ENCODE results near the gene CLHC1.
A peak's percentile ranks its signal among the peaks of the same experiment; 100 is the strongest.
"Not testable (repeated sequence)": the region's sequence is repeated elsewhere in the genome, so short reads cannot be mapped to it uniquely, and the experiment has no call there.

The CLHC1 gene

GRCh38 chr2:55232084-55232862 lies at the start of gene CLHC1, which contains the start of gene RPS27A:
Gene CLHC1 (minus strand): TSS chr2:55232293. CDS start chr2:55222411, 9,882 bp downstream.
Gene RPS27A (plus strand): TSS chr2:55232688. CDS start chr2:55232825, 137 bp downstream.
- peak; percentile 92 for DNase-seq (ENCODE audit: low read depth, low spot score)
- peak within 1 kb of the TSS; percentile 87 for H3K27ac ChIP-seq

- H3K27ac ChIP-seq = peak overlapping the region; percentile 74
Measured at GRCh38 chr2:55280851-55281546, 48.9 kb upstream of the CLHC1 start.

GRCh38 chr2:55279859-55280424 lies 47.8 kb upstream of the CLHC1 start:
- H3K27ac ChIP-seq = peak overlapping the region; percentile 74
- DNase-seq (ENCODE audit: low read depth, low spot score) = not testable (repeated sequence)

More at GRCh38 chr2:55280851-55281546, 48.9 kb upstream of the CLHC1 start:
- not testable (repeated sequence) for DNase-seq (ENCODE audit: low read depth, low spot score)

- not testable (repeated sequence) for DNase-seq (ENCODE audit: low read depth, low spot score)
- H3K27ac ChIP-seq = peak overlapping the region; percentile 74
Measured at GRCh38 chr2:55279214-55279835, 47.2 kb upstream of the CLHC1 start.

GRCh38 chr2:55277310-55277709 lies 45.2 kb upstream of the CLHC1 start:
- no peak overlapping the region for H3K27ac ChIP-seq
- no peak for DNase-seq (ENCODE audit: low read depth, low spot score)

GRCh38 chr2:55274346-55274745 lies 42.3 kb upstream of the CLHC1 start:
- DNase-seq (ENCODE audit: low read depth, low spot score); H3K27ac ChIP-seq: not testable (repeated sequence)

- no peak for DNase-seq (ENCODE audit: low read depth, low spot score)
- H3K27ac ChIP-seq = peak overlapping the region; percentile 62
Measured at GRCh38 chr2:55269645-55269990, 37.5 kb upstream of the CLHC1 start.

- DNase-seq (ENCODE audit: low read depth, low spot score) = peak; percentile 45
- peak within 1 kb of the TSS; percentile 62 for H3K27ac ChIP-seq
Measured at GRCh38 chr2:55268907-55269644, 37.0 kb upstream of the CLHC1 start, which contains the start of gene MTIF2. Gene MTIF2 (minus strand): TSS chr2:55269231. CDS start chr2:55263858, 5,373 bp downstream.

GRCh38 chr2:55268288-55268906 lies 36.3 kb upstream of the CLHC1 start:
- no peak for DNase-seq (ENCODE audit: low read depth, low spot score)
- H3K27ac ChIP-seq = peak overlapping the region; percentile 62

- not testable (repeated sequence) for DNase-seq (ENCODE audit: low read depth, low spot score); H3K27ac ChIP-seq
Measured at GRCh38 chr2:55259586-55259985, 27.5 kb upstream of the CLHC1 start.

GRCh38 chr2:55252832-55253231 lies 20.7 kb upstream of the CLHC1 start:
- no peak for DNase-seq (ENCODE audit: low read depth, low spot score)
- H3K27ac ChIP-seq = no peak overlapping the region

GRCh38 chr2:55247025-55247424 lies 14.9 kb upstream of the CLHC1 start:
- DNase-seq (ENCODE audit: low read depth, low spot score) = no peak
- H3K27ac ChIP-seq = no peak overlapping the region

- no peak for DNase-seq (ENCODE audit: low read depth, low spot score)
- no peak overlapping the region for H3K27ac ChIP-seq
Measured at GRCh38 chr2:55245411-55245810, 13.3 kb upstream of the CLHC1 start.

GRCh38 chr2:55242617-55243016 lies 10.5 kb upstream of the CLHC1 start:
- DNase-seq (ENCODE audit: low read depth, low spot score) = no peak
- H3K27ac ChIP-seq = no peak overlapping the region

- H3K27ac ChIP-seq; DNase-seq (ENCODE audit: low read depth, low spot score): not testable (repeated sequence)
Measured at GRCh38 chr2:55241582-55241981, 9.5 kb upstream of the CLHC1 start.

- no peak for DNase-seq (ENCODE audit: low read depth, low spot score)
- H3K27ac ChIP-seq = no peak overlapping the region
Measured at GRCh38 chr2:55239656-55240222, 7.6 kb upstream of the CLHC1 start.

- H3K27ac ChIP-seq = no peak overlapping the region
- DNase-seq (ENCODE audit: low read depth, low spot score) = no peak
Measured at GRCh38 chr2:55236992-55237543, 5.0 kb upstream of the CLHC1 start.

GRCh38 chr2:55235724-55236538 lies 3.8 kb upstream of the CLHC1 start:
- no peak for DNase-seq (ENCODE audit: low read depth, low spot score)
- peak overlapping the region; percentile 87 for H3K27ac ChIP-seq
